GM18499 (cell line): ENCODE results near the gene MICB.
"Not testable (repeated sequence)": the region's sequence is repeated elsewhere in the genome, so short reads cannot be mapped to it uniquely, and the experiment has no call there.

Experiments used
- ATAC-seq: cut with Tn5 transposase; IDR thresholded peaks from one replicate; pipeline ENCODE4 v1.9.1; 2021; ENCODE audit warnings: moderate number of reproducible peaks; ENCODE audit not compliant: insufficient read depth, unreplicated experiment

The MICB gene

GRCh38 chr6:31534521-31535040 lies 36.6 kb downstream of the MICB start:
- ATAC-seq: no peak

- no peak for ATAC-seq
Observed at GRCh38 chr6:31535538-31536324, 37.8 kb downstream of the MICB start.

GRCh38 chr6:31538805-31539400 lies 41.0 kb downstream of the MICB start:
- ATAC-seq: no peak

GRCh38 chr6:31540640-31541039 lies 42.7 kb downstream of the MICB start:
- no peak for ATAC-seq

GRCh38 chr6:31541059-31541657 lies 43.2 kb downstream of the MICB start:
- no peak for ATAC-seq

- ATAC-seq: no peak
Observed at GRCh38 chr6:31541658-31542521, 43.9 kb downstream of the MICB start, which contains the start of gene DDX39B. TSS of gene DDX39B (minus strand) at chr6:31542003. CDS start at chr6:31540532, 1,471 bp downstream.

- ATAC-seq: no peak
Observed at GRCh38 chr6:31543639-31544038, 45.7 kb downstream of the MICB start.

- ATAC-seq: no peak
Observed at GRCh38 chr6:31544676-31545075, 46.7 kb downstream of the MICB start.

- ATAC-seq: no peak
Observed at GRCh38 chr6:31545291-31545690, 47.3 kb downstream of the MICB start.

- no peak for ATAC-seq
Observed at GRCh38 chr6:31546339-31546957, 48.5 kb downstream of the MICB start, which contains the start of gene ATP6V1G2. TSS of gene ATP6V1G2 (minus strand) at chr6:31546608. CDS start at chr6:31546559, 49 bp downstream.

GRCh38 chr6:31546958-31547726 lies 49.2 kb downstream of the MICB start, which contains the start of gene NFKBIL1:
TSS of gene NFKBIL1 (plus strand) at chr6:31547608. CDS start at chr6:31547695, 87 bp downstream.
- no peak for ATAC-seq

- no peak for ATAC-seq
Observed at GRCh38 chr6:31547727-31548543, 50.0 kb downstream of the MICB start.

GRCh38 chr6:31548544-31548873 lies 50.6 kb downstream of the MICB start:
- ATAC-seq: no peak

GRCh38 chr6:31551371-31551770 lies 53.4 kb downstream of the MICB start:
- ATAC-seq: not testable (repeated sequence)

- no peak for ATAC-seq
Observed at GRCh38 chr6:31556307-31556706, 58.4 kb downstream of the MICB start.

- ATAC-seq: no peak
Observed at GRCh38 chr6:31557443-31558317, 59.7 kb downstream of the MICB start.

- ATAC-seq: no peak
Observed at GRCh38 chr6:31558318-31558625, 60.3 kb downstream of the MICB start.
